Small intestine (tissue), 7 donors: ENCODE data around the gene AUTS2. TPM values are rescaled to one million over a fixed set of nuclear protein-coding genes. Genes with fewer than 3 reads are reported as not detected.
A peak's percentile ranks its signal among the peaks of the same experiment; 100 is the strongest.

Experiments used
- DNase-seq, 2 donors: peaks; one replicate each; pipeline versions ENCODE4 v3.0.0 to v3.0.0-alpha.2; 2013
- FAIRE-seq: peaks from 2 replicates; lab custom pipeline; 2012; peaks lifted over from hg19 to GRCh38; lab: Jason Lieb, UNC
- H3K27ac ChIP-seq, 3 donors: one replicate each; pipeline ENCODE4 v1.5.1; 2013; ENCODE audit warnings: low read length in 2 of 3, mild to moderate bottlenecking in 2 of 3, control low read depth in 1 of 3, inconsistent platforms in 1 of 3, low read depth in 1 of 3, moderate library complexity in 1 of 3
- H3K27me3 ChIP-seq, 3 donors: one replicate each; pipeline ENCODE4 v1.6.1; 2013; ENCODE audit warnings: low read length in 3 of 3, inconsistent platforms in 1 of 3; ENCODE audit not compliant: control insufficient read depth in 3 of 3, insufficient read depth in 3 of 3
- H3K36me3 ChIP-seq, 3 donors: one replicate each; pipeline ENCODE4 v1.6.1; 2013; ENCODE audit warnings: low read length in 3 of 3, inconsistent platforms in 1 of 3, low read depth in 1 of 3, mild to moderate bottlenecking in 1 of 3, moderate library complexity in 1 of 3; ENCODE audit not compliant: control insufficient read depth in 3 of 3, insufficient read depth in 2 of 3
- H3K4me1 ChIP-seq, 3 donors: one replicate each; pipeline ENCODE4 v1.6.1; 2013; ENCODE audit warnings: low read length in 2 of 3, inconsistent platforms in 1 of 3, low read depth in 1 of 3, mild to moderate bottlenecking in 1 of 3, moderate library complexity in 1 of 3; ENCODE audit not compliant: control insufficient read depth in 3 of 3, insufficient read depth in 2 of 3
- H3K4me3 ChIP-seq, 3 donors: one replicate each; pipeline ENCODE4 v1.5.1; 2013; ENCODE audit warnings: low read length in 3 of 3, control low read depth in 1 of 3, inconsistent platforms in 1 of 3, low read depth in 1 of 3, mild to moderate bottlenecking in 1 of 3, moderate library complexity in 1 of 3
- H3K9me3 ChIP-seq, 2 donors: one replicate each; pipeline ENCODE4 v1.6.1; 2013; ENCODE audit warnings: low read depth in 1 of 2, low read length in 1 of 2; ENCODE audit not compliant: control insufficient read depth in 2 of 2, insufficient read depth in 1 of 2
- WGBS, 3 donors: extraction: QIAGEN DNeasy Blood & Tissue Kit; methylation state at CpG; one replicate each; pipeline ENCODE4 v1.1.7; 2013; 5-methylcytosine and 5-hydroxymethylcytosine counted together
- polyA plus RNA-seq, 4 donors: library from polyadenylated mRNA; stranded (reverse) in 3 of 4; unstranded in 1 of 4; fragments of 200-250 nt in 3 of 4; fragments of 120-200 nt in 1 of 4; gene quantifications; one replicate each; pipeline versions ENCODE4 v1.2.1 to v1.2.3, GENCODE V29; 2013
- donor health status: healthy with polysubstance abuse.
- donor health status: control.
- donor health status: control.
- donor health status: Bipolar disorder and iron deficiency.
- donor health status: healthy.

Gene AUTS2
- polyA plus RNA-seq, 4 donors, result 4.9 to 43.5 (median 13.6) TPM

- peaks cover 0 to 4% (median 3%) of the 10 kb centered on the region in 3 donors for H3K4me1 ChIP-seq
- WGBS, 3 donors, result 63 to 67% (median 66%) methylated on average over 7 of the region's 7 CpGs
- DNase-seq, result no peak
- no peak overlapping the region for H3K4me3 ChIP-seq
- H3K27ac ChIP-seq, result no peak overlapping the region
- no peaks in the 10 kb centered on the region for H3K27me3 ChIP-seq
- no peaks in the 10 kb centered on the region for H3K9me3 ChIP-seq
- no peak for FAIRE-seq
- no peaks in the 10 kb centered on the region for H3K36me3 ChIP-seq
Observed at GRCh38 chr7:70098905-70099672, 500.8 kb downstream of the AUTS2 start.

GRCh38 chr7:70104243-70104642 lies 506.0 kb downstream of the AUTS2 start:
- Histone ChIP-seq H3K4me3 (no peak overlapping the region), H3K27ac (no peak overlapping the region), H3K27me3 (peaks cover 0 to 2% (median 0%) of the 10 kb centered on the region in 3 donors), H3K4me1 (no peaks in the 10 kb centered on the region), H3K9me3 (no peaks in the 10 kb centered on the region), H3K36me3 (no peaks in the 10 kb centered on the region)
- FAIRE-seq (no peak), DNase-seq (no peak)
- WGBS, 3 donors, result 89 to 97% (median 94%) methylated on average over 1 of the region's 1 CpG

GRCh38 chr7:70113078-70113477 lies 514.8 kb downstream of the AUTS2 start:
- H3K4me3 ChIP-seq, result no peak overlapping the region
- no peaks in the 10 kb centered on the region for H3K36me3 ChIP-seq
- no peaks in the 10 kb centered on the region for H3K9me3 ChIP-seq
- no peaks in the 10 kb centered on the region for H3K4me1 ChIP-seq
- no peak overlapping the region for H3K27ac ChIP-seq
- WGBS, 3 donors, result 75 to 84% (median 81%) methylated on average over 2 of the region's 2 CpGs
- H3K27me3 ChIP-seq, result no peaks in the 10 kb centered on the region
- DNase-seq, result no peak
- peak; percentile 41 for FAIRE-seq

- H3K9me3 ChIP-seq, result no peaks in the 10 kb centered on the region
- no peaks in the 10 kb centered on the region for H3K36me3 ChIP-seq
- 82 to 89% (median 89%) methylated on average over 3 of the region's 3 CpGs for WGBS, 3 donors
- no peak overlapping the region for H3K4me3 ChIP-seq
- FAIRE-seq (no peak), DNase-seq (no peak)
- no peak overlapping the region for H3K27ac ChIP-seq
- H3K4me1 ChIP-seq, result no peaks in the 10 kb centered on the region
- no peaks in the 10 kb centered on the region for H3K27me3 ChIP-seq
Observed at GRCh38 chr7:70113536-70113935, 515.3 kb downstream of the AUTS2 start.

GRCh38 chr7:70114806-70115205 lies 516.5 kb downstream of the AUTS2 start:
- no peak overlapping the region for H3K4me3 ChIP-seq
- WGBS, 3 donors, result 74 to 88% (median 88%) methylated on average over 2 of the region's 2 CpGs
- H3K9me3 ChIP-seq, result no peaks in the 10 kb centered on the region
- peaks cover 0 to 4% (median 0%) of the 10 kb centered on the region in 3 donors for H3K36me3 ChIP-seq
- DNase-seq, result no peak
- no peaks in the 10 kb centered on the region for H3K4me1 ChIP-seq
- H3K27me3 ChIP-seq, result no peaks in the 10 kb centered on the region
- no peak overlapping the region for H3K27ac ChIP-seq
- FAIRE-seq, result no peak

GRCh38 chr7:70116244-70116643 lies 518.0 kb downstream of the AUTS2 start:
- Histone ChIP-seq H3K36me3 (peaks cover 0 to 4% (median 0%) of the 10 kb centered on the region in 3 donors), H3K9me3 (no peaks in the 10 kb centered on the region), H3K27me3 (no peaks in the 10 kb centered on the region), H3K27ac (no peak overlapping the region), H3K4me3 (no peak overlapping the region), H3K4me1 (no peaks in the 10 kb centered on the region)
- DNase-seq, result no peak
- FAIRE-seq, result no peak
- 56 to 70% (median 64%) methylated on average over 2 of the region's 2 CpGs for WGBS, 3 donors

GRCh38 chr7:70116867-70117266 lies 518.6 kb downstream of the AUTS2 start:
- WGBS, 3 donors, result 38 to 88% (median 82%) methylated on average over 1 of the region's 1 CpG
- peaks cover 0 to 4% (median 0%) of the 10 kb centered on the region in 3 donors for H3K36me3 ChIP-seq
- no peak overlapping the region for H3K4me3 ChIP-seq
- no peak overlapping the region for H3K27ac ChIP-seq
- H3K4me1 ChIP-seq, result no peaks in the 10 kb centered on the region
- no peak for FAIRE-seq
- DNase-seq, result no peak
- no peaks in the 10 kb centered on the region for H3K27me3 ChIP-seq
- no peaks in the 10 kb centered on the region for H3K9me3 ChIP-seq

- Histone ChIP-seq H3K27ac (no peak overlapping the region), H3K4me3 (no peak overlapping the region), H3K4me1 (no peaks in the 10 kb centered on the region), H3K9me3 (peaks cover 0 to 5% of the 10 kb centered on the region in 2 donors), H3K27me3 (no peaks in the 10 kb centered on the region), H3K36me3 (peaks cover 0 to 4% (median 0%) of the 10 kb centered on the region in 3 donors)
- FAIRE-seq, result no peak
- WGBS, 3 donors, result 80 to 97% (median 86%) methylated on average over 1 of the region's 1 CpG
- no peak for DNase-seq
Observed at GRCh38 chr7:70120851-70121250, 522.6 kb downstream of the AUTS2 start.
